Smooth muscle cell (in vitro differentiated cells): ENCODE data around the gene ZMYND19. TPM values are rescaled to one million over a fixed set of nuclear protein-coding genes. Genes with fewer than 3 reads are reported as not detected.

Experiments
- DNase-seq: peaks from one replicate; lab custom pipeline; 2025; ENCODE audit not compliant: unreplicated experiment; lab: John Stamatoyannopoulos, UW
- H2AFZ ChIP-seq: fragments of 200-600 bp; sonication (generic); 2 replicates; pipeline ENCODE4 v1.6.0; 2016; ENCODE audit warnings: antibody characterized with exemption, low read depth, mild to moderate bottlenecking
- H3F3A ChIP-seq: fragments of 200-600 bp; sonication (generic); 2 replicates; pipeline ENCODE4 v1.6.0; 2017; ENCODE audit warnings: antibody characterized with exemption, low read depth
- H3K27ac ChIP-seq: fragments of 200-600 bp; sonication (generic); 2 replicates; pipeline ENCODE4 v1.5.1; 2016; ENCODE audit warnings: low read depth, mild to moderate bottlenecking
- H3K27me3 ChIP-seq: fragments of 200-600 bp; sonication (generic); 2 replicates; pipeline ENCODE4 v1.6.1; 2016; ENCODE audit warnings: low read depth, mild to moderate bottlenecking
- H3K36me3 ChIP-seq: fragments of 200-600 bp; sonication (generic); 2 replicates; pipeline ENCODE4 v1.5.1; 2016; ENCODE audit warnings: low read depth
- H3K4me1 ChIP-seq: fragments of 200-600 bp; sonication (generic); 2 replicates; pipeline ENCODE4 v1.5.1; 2016; ENCODE audit warnings: low read depth
- H3K4me2 ChIP-seq: fragments of 200-600 bp; sonication (generic); 2 replicates; pipeline ENCODE4 v1.6.0; 2016; ENCODE audit warnings: mild to moderate bottlenecking
- H3K4me3 ChIP-seq: fragments of 200-600 bp; sonication (generic); 2 replicates; pipeline ENCODE4 v1.5.1; 2016; ENCODE audit warnings: mild to moderate bottlenecking
- H3K79me2 ChIP-seq: fragments of 200-600 bp; sonication (generic); 2 replicates; pipeline ENCODE4 v1.6.0; 2016; ENCODE audit warnings: low read depth, mild to moderate bottlenecking
- H3K9ac ChIP-seq: fragments of 200-600 bp; sonication (generic); 2 replicates; pipeline ENCODE4 v1.6.0; 2016; ENCODE audit warnings: low read depth
- H3K9me3 ChIP-seq: fragments of 200-600 bp; sonication (generic); replicated peaks from 2 replicates; pipeline ENCODE4 v1.5.1; 2016; ENCODE audit warnings: low read depth
- H4K20me1 ChIP-seq: fragments of 200-600 bp; sonication (generic); 2 replicates; pipeline ENCODE4 v1.6.0; 2016; ENCODE audit warnings: low read depth
- WGBS: methylation state at CpG from one replicate; pipeline ENCODE4 v1.1.7; 2016; ENCODE audit warnings: low lambda C conversion rate; 5-methylcytosine and 5-hydroxymethylcytosine counted together
- polyA plus RNA-seq: library from polyadenylated mRNA; unstranded; fragments of >200 nt; fragmentation: Nextera tagmentation; extraction: Ambion mirVana; gene quantifications from 2 replicates; pipeline ENCODE4 v1.2.1, GENCODE V29; 2016
- total RNA-seq: library from RNA; depleted of rRNA; stranded (reverse); fragments of >200 nt; gene quantifications from 2 replicates; pipeline ENCODE4 v1.2.3, GENCODE V29; 2014
- TF ChIP-seq, protein P1 (sequence below): fragments of 200-600 bp; sonication (generic); IDR thresholded peaks from 2 replicates; pipeline ENCODE4 v1.5.1; 2017; ENCODE audit warnings: borderline replicate concordance, mild to moderate bottlenecking, antibody characterized with exemption; ENCODE audit not compliant: insufficient read depth, poor library complexity, severe bottlenecking

The ZMYND19 gene
- total and polyA plus RNA-seq, 2 experiments from 2014 or later: 16.6 to 37.8 TPM

DNA sequence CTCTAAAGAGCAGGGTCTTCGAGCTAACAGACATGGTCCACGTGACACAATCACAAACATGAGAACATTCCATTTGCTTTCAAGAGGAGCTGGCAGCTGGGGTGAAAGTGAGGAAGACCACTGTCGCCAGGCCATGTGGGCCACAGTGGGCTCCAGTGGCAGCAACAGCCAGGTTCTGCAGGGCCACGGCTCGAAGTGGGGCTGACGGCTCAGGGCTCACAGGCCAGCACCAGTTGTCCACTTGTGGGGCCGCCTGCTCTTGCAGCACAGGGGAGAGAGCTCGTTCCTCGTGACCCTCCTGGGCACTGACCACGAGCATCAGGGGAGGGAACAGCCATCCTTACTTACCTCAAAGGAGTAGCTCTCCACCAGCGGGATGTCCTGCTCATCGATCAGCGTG, 2.0 kb downstream of the ZMYND19 start:
- WGBS: 94% methylated on average over 13 of the region's 13 CpGs
- Histone ChIP-seq H3K27ac (no peak overlapping the region), H3K4me2 (peak overlapping the region; percentile 94), H2AFZ (no peak overlapping the region), H3K9me3 (no peaks in the 10 kb centered on the region), H3K27me3 (no peaks in the 10 kb centered on the region), H3K36me3 (no peaks in the 10 kb centered on the region), H3F3A (no peaks in the 10 kb centered on the region), H4K20me1 (peaks cover 11% of the 10 kb centered on the region), H3K79me2 (peaks cover 16% of the 10 kb centered on the region), H3K9ac (no peak overlapping the region), H3K4me3 (no peak overlapping the region), H3K4me1 (peaks cover 9% of the 10 kb centered on the region)
- TF ChIP-seq, protein P1, sequence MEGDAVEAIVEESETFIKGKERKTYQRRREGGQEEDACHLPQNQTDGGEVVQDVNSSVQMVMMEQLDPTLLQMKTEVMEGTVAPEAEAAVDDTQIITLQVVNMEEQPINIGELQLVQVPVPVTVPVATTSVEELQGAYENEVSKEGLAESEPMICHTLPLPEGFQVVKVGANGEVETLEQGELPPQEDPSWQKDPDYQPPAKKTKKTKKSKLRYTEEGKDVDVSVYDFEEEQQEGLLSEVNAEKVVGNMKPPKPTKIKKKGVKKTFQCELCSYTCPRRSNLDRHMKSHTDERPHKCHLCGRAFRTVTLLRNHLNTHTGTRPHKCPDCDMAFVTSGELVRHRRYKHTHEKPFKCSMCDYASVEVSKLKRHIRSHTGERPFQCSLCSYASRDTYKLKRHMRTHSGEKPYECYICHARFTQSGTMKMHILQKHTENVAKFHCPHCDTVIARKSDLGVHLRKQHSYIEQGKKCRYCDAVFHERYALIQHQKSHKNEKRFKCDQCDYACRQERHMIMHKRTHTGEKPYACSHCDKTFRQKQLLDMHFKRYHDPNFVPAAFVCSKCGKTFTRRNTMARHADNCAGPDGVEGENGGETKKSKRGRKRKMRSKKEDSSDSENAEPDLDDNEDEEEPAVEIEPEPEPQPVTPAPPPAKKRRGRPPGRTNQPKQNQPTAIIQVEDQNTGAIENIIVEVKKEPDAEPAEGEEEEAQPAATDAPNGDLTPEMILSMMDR: no peak
- no peak for DNase-seq

- no peak overlapping the region for H2AFZ ChIP-seq
Measured at GRCh38 chr9:137586854-137587253, 3.5 kb downstream of the ZMYND19 start.

DNA sequence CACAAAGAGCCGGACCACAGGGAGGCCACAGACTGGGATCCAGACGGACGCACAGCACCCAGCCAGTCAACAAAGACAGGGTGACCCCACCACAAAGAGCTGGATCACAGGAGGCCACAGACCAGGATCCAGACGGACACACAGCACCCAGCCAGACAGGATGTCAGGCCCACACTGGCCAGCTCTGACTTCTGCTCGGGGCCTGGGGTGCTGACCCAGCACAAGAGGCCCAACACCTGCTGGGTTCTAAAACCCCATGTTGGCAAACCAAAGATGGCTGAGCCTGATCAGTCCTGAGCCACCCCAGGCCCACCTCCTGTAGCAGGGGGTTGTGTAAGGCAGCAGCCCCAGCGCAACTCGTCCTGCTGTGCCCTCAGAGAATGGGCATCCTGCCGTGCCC, 6.4 kb downstream of the ZMYND19 start:
- no peaks in the 10 kb centered on the region for H3F3A ChIP-seq
- no peak overlapping the region for H2AFZ ChIP-seq
- peaks cover 2% of the 10 kb centered on the region for H3K4me1 ChIP-seq
- no peaks in the 10 kb centered on the region for H3K9me3 ChIP-seq
- H4K20me1 ChIP-seq: peaks cover 4% of the 10 kb centered on the region
- no peak for DNase-seq
- peaks cover 7% of the 10 kb centered on the region for H3K79me2 ChIP-seq
- WGBS: 93% methylated on average over 8 of the region's 8 CpGs
- no peak overlapping the region for H3K4me2 ChIP-seq
- H3K27me3 ChIP-seq: no peaks in the 10 kb centered on the region
- H3K27ac ChIP-seq: no peak overlapping the region
- no peak overlapping the region for H3K4me3 ChIP-seq
- TF ChIP-seq, protein P1: no peak
- H3K9ac ChIP-seq: no peak overlapping the region
- no peaks in the 10 kb centered on the region for H3K36me3 ChIP-seq

More at GRCh38 chr9:137586854-137587253, 3.5 kb downstream of the ZMYND19 start:
- Histone ChIP-seq H3K9ac (no peak overlapping the region), H3F3A (no peaks in the 10 kb centered on the region), H3K4me2 (no peak overlapping the region), H3K4me3 (no peak overlapping the region), H3K27me3 (no peaks in the 10 kb centered on the region), H3K9me3 (no peaks in the 10 kb centered on the region), H3K4me1 (peaks cover 9% of the 10 kb centered on the region), H4K20me1 (peaks cover 11% of the 10 kb centered on the region), H3K36me3 (no peaks in the 10 kb centered on the region), H3K79me2 (peaks cover 16% of the 10 kb centered on the region), H3K27ac (no peak overlapping the region)
- TF ChIP-seq, protein P1: no peak
- DNase-seq: no peak
- WGBS: 98% methylated on average over 14 of the region's 14 CpGs

- Histone ChIP-seq H4K20me1 (no peaks in the 10 kb centered on the region), H3K9me3 (no peaks in the 10 kb centered on the region), H2AFZ (no peak overlapping the region), H3F3A (no peaks in the 10 kb centered on the region), H3K4me1 (no peaks in the 10 kb centered on the region), H3K36me3 (no peaks in the 10 kb centered on the region), H3K4me3 (no peak overlapping the region), H3K4me2 (no peak overlapping the region), H3K27me3 (no peaks in the 10 kb centered on the region), H3K27ac (no peak overlapping the region), H3K9ac (no peak overlapping the region), H3K79me2 (peaks cover under 1% of the 10 kb centered on the region)
- TF ChIP-seq, protein P1: no peak
- no peak for DNase-seq
- 92% methylated on average over 14 of the region's 14 CpGs for WGBS
Measured at GRCh38 chr9:137583347-137583746, 7.0 kb downstream of the ZMYND19 start.
